Measurements from ENCODE around the gene ADAMTS4. TPM values are rescaled to one million over a fixed set of nuclear protein-coding genes. Genes with fewer than 3 reads are reported as not detected.

The ADAMTS4 gene
- total and polyA plus RNA-seq, 9 of the 15 experiments (the other 6 are each of a cell fraction or from before 2014, with no cell fraction given): 0.07 to 3.7 (median 0.41) TPM

DNA sequence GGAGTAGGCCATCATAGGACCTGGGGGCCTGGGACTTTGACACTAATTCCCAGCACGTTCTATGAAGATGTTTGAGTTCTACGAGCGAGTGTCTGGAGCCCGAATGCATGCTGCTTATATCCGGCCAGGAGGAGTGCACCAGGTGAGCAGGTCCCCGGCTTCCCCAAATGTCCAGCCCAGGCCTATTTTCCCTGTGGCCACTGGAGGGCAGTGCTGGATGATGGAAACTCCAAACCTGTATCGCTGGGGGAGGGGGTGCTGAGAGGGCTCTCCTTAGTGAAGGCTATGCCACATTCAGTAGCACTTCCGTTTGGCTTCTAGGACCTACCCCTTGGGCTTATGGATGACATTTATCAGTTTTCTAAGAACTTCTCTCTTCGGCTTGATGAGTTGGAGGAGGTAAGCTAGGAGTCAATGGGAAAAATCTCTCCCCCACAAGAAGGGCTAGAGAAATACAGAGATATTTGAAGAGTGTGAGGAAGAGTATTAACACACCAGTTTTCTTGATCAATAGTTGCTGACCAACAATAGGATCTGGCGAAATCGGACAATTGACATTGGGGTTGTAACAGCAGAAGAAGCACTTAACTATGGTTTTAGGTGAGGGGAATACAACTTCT is 11.0 kb upstream of the ADAMTS4 start (continued):
- TF ChIP-seq YY1 (IDR thresholded peaks at IDR 0.05; ENCODE audit: borderline replicate concordance in 1 of 3, control insufficient read depth in 1 of 3, extremely low read depth in 1 of 3, insufficient read depth in 3 of 3, insufficient read length in 1 of 3, insufficient replicate concordance in 2 of 3, low read depth in 1 of 3, low read length in 2 of 3) (peak in 1 of 3 experiments; percentile 13), CTCF (IDR thresholded peaks at IDR 0.05 in 2 of 3, conservative IDR thresholded peaks at IDR 0.05 in 1 of 3; ENCODE audit: insufficient read depth in 2 of 3, low read depth in 1 of 3, low read length in 3 of 3) (peak; percentile 94 to 97 (median 96)), BACH1 (tag; IDR thresholded peaks at IDR 0.05) (no peak), ZNF384 (IDR thresholded peaks at IDR 0.05; ENCODE audit: low read depth, low read length) (0 out of 2 replicates have a peak, but pooled peaks have one; percentile 23), GATAD2B (IDR thresholded peaks at IDR 0.05; ENCODE audit: borderline replicate concordance) (peak; percentile 54; the same call in 1 of the 2 replicates), KLF1 (tag; IDR thresholded peaks at IDR 0.05) (no peak), SP1 (CRISPR knock-in tag; IDR thresholded peaks at IDR 0.05) (peak; percentile 58), ETV5 (CRISPR knock-in tag; IDR thresholded peaks at IDR 0.05; ENCODE audit: low read depth) (no peak)
- TF ChIP-seq, protein P1, sequence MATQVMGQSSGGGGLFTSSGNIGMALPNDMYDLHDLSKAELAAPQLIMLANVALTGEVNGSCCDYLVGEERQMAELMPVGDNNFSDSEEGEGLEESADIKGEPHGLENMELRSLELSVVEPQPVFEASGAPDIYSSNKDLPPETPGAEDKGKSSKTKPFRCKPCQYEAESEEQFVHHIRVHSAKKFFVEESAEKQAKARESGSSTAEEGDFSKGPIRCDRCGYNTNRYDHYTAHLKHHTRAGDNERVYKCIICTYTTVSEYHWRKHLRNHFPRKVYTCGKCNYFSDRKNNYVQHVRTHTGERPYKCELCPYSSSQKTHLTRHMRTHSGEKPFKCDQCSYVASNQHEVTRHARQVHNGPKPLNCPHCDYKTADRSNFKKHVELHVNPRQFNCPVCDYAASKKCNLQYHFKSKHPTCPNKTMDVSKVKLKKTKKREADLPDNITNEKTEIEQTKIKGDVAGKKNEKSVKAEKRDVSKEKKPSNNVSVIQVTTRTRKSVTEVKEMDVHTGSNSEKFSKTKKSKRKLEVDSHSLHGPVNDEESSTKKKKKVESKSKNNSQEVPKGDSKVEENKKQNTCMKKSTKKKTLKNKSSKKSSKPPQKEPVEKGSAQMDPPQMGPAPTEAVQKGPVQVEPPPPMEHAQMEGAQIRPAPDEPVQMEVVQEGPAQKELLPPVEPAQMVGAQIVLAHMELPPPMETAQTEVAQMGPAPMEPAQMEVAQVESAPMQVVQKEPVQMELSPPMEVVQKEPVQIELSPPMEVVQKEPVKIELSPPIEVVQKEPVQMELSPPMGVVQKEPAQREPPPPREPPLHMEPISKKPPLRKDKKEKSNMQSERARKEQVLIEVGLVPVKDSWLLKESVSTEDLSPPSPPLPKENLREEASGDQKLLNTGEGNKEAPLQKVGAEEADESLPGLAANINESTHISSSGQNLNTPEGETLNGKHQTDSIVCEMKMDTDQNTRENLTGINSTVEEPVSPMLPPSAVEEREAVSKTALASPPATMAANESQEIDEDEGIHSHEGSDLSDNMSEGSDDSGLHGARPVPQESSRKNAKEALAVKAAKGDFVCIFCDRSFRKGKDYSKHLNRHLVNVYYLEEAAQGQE (IDR thresholded peaks at IDR 0.05; ENCODE audit: borderline replicate concordance): peak; percentile 87
- TF ChIP-seq, protein P1 (CRISPR knock-in tag; IDR thresholded peaks at IDR 0.05; ENCODE audit: low read depth): no peak
- TF ChIP-seq, protein P2, sequence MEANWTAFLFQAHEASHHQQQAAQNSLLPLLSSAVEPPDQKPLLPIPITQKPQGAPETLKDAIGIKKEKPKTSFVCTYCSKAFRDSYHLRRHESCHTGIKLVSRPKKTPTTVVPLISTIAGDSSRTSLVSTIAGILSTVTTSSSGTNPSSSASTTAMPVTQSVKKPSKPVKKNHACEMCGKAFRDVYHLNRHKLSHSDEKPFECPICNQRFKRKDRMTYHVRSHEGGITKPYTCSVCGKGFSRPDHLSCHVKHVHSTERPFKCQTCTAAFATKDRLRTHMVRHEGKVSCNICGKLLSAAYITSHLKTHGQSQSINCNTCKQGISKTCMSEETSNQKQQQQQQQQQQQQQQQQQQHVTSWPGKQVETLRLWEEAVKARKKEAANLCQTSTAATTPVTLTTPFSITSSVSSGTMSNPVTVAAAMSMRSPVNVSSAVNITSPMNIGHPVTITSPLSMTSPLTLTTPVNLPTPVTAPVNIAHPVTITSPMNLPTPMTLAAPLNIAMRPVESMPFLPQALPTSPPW (CRISPR knock-in tag; IDR thresholded peaks at IDR 0.05): peak; percentile 63; the same call in 1 of the 2 replicates
- TF ChIP-seq, protein P3, sequence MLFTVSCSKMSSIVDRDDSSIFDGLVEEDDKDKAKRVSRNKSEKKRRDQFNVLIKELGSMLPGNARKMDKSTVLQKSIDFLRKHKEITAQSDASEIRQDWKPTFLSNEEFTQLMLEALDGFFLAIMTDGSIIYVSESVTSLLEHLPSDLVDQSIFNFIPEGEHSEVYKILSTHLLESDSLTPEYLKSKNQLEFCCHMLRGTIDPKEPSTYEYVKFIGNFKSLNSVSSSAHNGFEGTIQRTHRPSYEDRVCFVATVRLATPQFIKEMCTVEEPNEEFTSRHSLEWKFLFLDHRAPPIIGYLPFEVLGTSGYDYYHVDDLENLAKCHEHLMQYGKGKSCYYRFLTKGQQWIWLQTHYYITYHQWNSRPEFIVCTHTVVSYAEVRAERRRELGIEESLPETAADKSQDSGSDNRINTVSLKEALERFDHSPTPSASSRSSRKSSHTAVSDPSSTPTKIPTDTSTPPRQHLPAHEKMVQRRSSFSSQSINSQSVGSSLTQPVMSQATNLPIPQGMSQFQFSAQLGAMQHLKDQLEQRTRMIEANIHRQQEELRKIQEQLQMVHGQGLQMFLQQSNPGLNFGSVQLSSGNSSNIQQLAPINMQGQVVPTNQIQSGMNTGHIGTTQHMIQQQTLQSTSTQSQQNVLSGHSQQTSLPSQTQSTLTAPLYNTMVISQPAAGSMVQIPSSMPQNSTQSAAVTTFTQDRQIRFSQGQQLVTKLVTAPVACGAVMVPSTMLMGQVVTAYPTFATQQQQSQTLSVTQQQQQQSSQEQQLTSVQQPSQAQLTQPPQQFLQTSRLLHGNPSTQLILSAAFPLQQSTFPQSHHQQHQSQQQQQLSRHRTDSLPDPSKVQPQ (CRISPR knock-in tag; IDR thresholded peaks at IDR 0.05; ENCODE audit: borderline replicate concordance): no peak
